Osteocyte (in vitro differentiated cells): ENCODE measurements around the gene NRAS. TPM values are rescaled to one million over a fixed set of nuclear protein-coding genes. Genes with fewer than 3 reads are reported as not detected.

Experiments used
- DNase-seq: peaks from one replicate; pipeline ENCODE4 v3.0.0; 2021; ENCODE audit warnings: mixed read lengths; ENCODE audit not compliant: unreplicated experiment; ENCODE audit errors: extremely low spot score
- H3K27ac Mint-ChIP-seq: one replicate; pipeline ENCODE4 v1.8.0; 2021; ENCODE audit warnings: mild to moderate bottlenecking, mixed read lengths; ENCODE audit not compliant: unreplicated experiment
- H3K27me3 Mint-ChIP-seq: one replicate; pipeline ENCODE4 v1.8.0; 2021; ENCODE audit warnings: mixed read lengths; ENCODE audit not compliant: unreplicated experiment
- H3K36me3 Mint-ChIP-seq: one replicate; pipeline ENCODE4 v1.8.0; 2021; ENCODE audit warnings: mixed read lengths; ENCODE audit not compliant: unreplicated experiment
- H3K4me1 Mint-ChIP-seq: one replicate; pipeline ENCODE4 v1.8.0; 2021; ENCODE audit warnings: mixed read lengths; ENCODE audit not compliant: unreplicated experiment
- H3K4me3 Mint-ChIP-seq: one replicate; pipeline ENCODE4 v1.8.0; 2021; ENCODE audit warnings: mild to moderate bottlenecking, moderate library complexity, mixed read lengths; ENCODE audit not compliant: unreplicated experiment
- H3K9me3 Mint-ChIP-seq: one replicate; pipeline ENCODE4 v1.8.0; 2021; ENCODE audit warnings: mixed read lengths; ENCODE audit not compliant: unreplicated experiment
- total RNA-seq: library from RNA; stranded (reverse); gene quantifications from 2 replicates; pipeline ENCODE4 v1.2.1, GENCODE V29; 2021
- TF ChIP-seq, protein P1 (sequence below): fragments of 200-600 bp; sonication (generic); IDR thresholded peaks from 2 replicates; pipeline ENCODE4 v1.5.0; 2021; ENCODE audit warnings: antibody characterized with exemption, mild to moderate bottlenecking, moderate library complexity

NRAS gene
- total RNA-seq, 1 donor from 2014 or later = 35.9 TPM

DNA sequence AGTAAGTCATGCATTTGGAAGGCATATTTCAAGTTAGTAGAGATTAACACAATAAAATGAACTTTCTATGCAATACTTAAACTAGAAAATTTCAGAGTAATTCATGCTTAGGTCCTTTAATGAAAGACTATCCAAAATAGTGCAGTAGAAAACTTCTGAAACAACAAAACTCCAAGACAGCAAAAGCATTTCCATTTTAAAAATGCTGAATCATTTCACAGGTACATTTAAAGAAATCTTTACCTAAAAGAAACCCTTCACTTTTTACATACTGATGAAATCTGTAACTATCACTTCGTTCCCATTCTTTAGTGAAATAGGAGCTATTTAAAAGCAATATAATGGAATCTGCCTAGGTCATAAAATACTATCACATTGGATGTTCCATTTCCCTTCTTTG is 23.8 kb upstream of the NRAS start:
- DNase-seq = no peak
- Mint-ChIP-seq H3K27me3 (no peaks in the 10 kb centered on the region), H3K36me3 (peaks cover 52% of the 10 kb centered on the region), H3K4me1 (peaks cover 3% of the 10 kb centered on the region), H3K4me3 (no peak overlapping the region), H3K27ac (no peak overlapping the region), H3K9me3 (no peaks in the 10 kb centered on the region)
- TF ChIP-seq, protein P1, sequence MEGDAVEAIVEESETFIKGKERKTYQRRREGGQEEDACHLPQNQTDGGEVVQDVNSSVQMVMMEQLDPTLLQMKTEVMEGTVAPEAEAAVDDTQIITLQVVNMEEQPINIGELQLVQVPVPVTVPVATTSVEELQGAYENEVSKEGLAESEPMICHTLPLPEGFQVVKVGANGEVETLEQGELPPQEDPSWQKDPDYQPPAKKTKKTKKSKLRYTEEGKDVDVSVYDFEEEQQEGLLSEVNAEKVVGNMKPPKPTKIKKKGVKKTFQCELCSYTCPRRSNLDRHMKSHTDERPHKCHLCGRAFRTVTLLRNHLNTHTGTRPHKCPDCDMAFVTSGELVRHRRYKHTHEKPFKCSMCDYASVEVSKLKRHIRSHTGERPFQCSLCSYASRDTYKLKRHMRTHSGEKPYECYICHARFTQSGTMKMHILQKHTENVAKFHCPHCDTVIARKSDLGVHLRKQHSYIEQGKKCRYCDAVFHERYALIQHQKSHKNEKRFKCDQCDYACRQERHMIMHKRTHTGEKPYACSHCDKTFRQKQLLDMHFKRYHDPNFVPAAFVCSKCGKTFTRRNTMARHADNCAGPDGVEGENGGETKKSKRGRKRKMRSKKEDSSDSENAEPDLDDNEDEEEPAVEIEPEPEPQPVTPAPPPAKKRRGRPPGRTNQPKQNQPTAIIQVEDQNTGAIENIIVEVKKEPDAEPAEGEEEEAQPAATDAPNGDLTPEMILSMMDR = no peak

DNA sequence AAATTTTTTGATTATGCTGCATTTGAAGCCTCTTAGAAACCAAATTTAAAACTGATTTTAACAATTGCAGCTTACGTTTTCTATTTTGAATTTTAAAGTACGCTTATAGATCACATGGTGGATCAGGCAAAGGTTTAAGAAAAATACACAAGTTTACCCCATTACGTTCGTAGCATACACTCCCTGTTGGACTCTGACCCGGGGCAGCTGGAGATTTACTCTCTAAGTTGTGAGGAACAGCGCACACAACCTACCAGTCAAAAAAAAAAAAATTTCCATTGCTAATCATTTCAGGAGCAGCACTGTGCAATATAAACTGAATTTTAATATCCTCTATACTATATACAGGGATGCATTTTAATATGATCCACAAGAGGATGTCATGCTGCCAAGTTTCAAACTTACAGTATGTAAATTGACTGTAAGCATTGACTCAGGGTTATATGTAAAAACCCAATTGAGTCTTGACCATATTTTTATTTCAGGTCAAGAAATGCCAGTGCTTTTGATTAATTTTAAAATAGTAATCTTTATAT is 20.8 kb upstream of the NRAS start:
- DNase-seq = no peak
- TF ChIP-seq, protein P1 = no peak
- H3K36me3 Mint-ChIP-seq = peaks cover 54% of the 10 kb centered on the region
- H3K27ac Mint-ChIP-seq = no peak overlapping the region
- H3K27me3 Mint-ChIP-seq = no peaks in the 10 kb centered on the region
- H3K4me3 Mint-ChIP-seq = no peak overlapping the region
- H3K4me1 Mint-ChIP-seq = peaks cover under 1% of the 10 kb centered on the region
- H3K9me3 Mint-ChIP-seq = no peaks in the 10 kb centered on the region

DNA sequence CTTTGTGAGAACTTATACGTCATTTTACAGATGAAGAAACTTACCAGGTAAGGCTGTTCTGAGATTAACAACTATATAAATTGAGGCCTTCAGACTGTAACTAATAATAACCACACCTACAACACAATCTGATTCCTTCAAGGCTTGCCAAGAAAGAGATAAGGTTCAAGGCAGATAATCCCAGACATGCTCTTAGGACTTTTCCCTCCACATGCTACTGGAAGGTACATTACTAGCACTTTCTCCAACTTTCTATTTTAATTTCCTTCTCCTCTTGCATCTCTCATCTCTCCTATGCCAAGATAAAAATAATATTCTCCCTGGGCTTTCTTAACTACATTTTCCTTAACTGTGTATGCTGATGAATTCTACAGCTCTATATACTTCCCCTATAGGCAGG is 18.9 kb upstream of the NRAS start:
- no peak for DNase-seq
- peaks cover 55% of the 10 kb centered on the region for H3K36me3 Mint-ChIP-seq
- H3K27me3 Mint-ChIP-seq = no peaks in the 10 kb centered on the region
- no peaks in the 10 kb centered on the region for H3K4me1 Mint-ChIP-seq
- H3K27ac Mint-ChIP-seq = no peak overlapping the region
- TF ChIP-seq, protein P1 = no peak
- no peaks in the 10 kb centered on the region for H3K9me3 Mint-ChIP-seq
- H3K4me3 Mint-ChIP-seq = no peak overlapping the region

DNA sequence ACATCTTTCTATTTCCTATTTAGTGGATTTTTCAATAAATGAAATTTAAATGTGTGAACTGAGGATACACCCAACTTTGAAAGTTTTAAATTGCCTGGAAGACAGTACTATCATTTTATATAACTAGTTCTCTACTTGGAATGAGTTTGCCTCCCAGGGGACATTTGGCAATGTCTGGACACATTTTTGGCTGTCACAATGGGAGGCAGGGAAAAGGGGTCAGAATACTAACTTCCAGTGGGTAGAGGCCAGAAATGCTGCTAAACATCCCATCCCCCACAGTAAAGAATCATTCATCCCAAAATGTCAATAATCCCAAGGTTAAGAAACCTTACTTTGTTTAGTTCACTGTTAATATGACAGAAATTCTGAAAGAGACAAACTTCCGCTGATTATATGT is 13.2 kb upstream of the NRAS start:
- TF ChIP-seq, protein P1 = no peak
- Mint-ChIP-seq H3K27ac (no peak overlapping the region), H3K4me3 (no peak overlapping the region), H3K27me3 (no peaks in the 10 kb centered on the region), H3K4me1 (no peaks in the 10 kb centered on the region), H3K9me3 (no peaks in the 10 kb centered on the region), H3K36me3 (peaks cover 74% of the 10 kb centered on the region)
- no peak for DNase-seq

DNA sequence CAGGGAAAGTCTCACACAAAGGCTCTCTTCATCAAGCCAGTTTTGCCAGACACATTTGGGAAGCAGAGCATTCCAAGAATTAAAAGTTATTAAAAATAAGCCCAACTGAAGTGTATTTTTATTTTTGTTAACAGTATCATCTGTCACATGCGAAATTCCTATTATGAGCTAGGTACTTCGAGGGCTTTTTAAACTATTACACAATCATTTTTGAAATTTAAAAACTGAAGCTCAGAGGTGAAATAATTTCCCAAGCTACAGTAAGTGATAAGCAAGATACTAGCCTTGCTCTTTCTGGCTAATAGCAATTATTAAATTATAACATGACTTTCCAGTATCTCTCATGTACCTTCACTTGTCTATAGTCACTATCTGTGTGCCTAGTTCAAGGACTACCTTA is 12.0 kb upstream of the NRAS start:
- no peaks in the 10 kb centered on the region for H3K4me1 Mint-ChIP-seq
- H3K9me3 Mint-ChIP-seq = no peaks in the 10 kb centered on the region
- TF ChIP-seq, protein P1 = no peak

More for the DNA sequence above, 12.0 kb upstream of the NRAS start:
- H3K4me3 Mint-ChIP-seq = no peak overlapping the region
- H3K36me3 Mint-ChIP-seq = peaks cover 72% of the 10 kb centered on the region
- DNase-seq = no peak
- H3K27ac Mint-ChIP-seq = no peak overlapping the region
- no peaks in the 10 kb centered on the region for H3K27me3 Mint-ChIP-seq
